Endodermal cell (in vitro differentiated cells): ENCODE results near the gene CERS6. TPM values are rescaled to one million over a fixed set of nuclear protein-coding genes. Genes with fewer than 3 reads are reported as not detected.

Experiments used
- DNase-seq: peaks from one replicate; pipeline ENCODE4 v3.0.0-alpha.2; 2017
- H3K27ac ChIP-seq: 2 replicates; pipeline ENCODE4 v1.5.1; 2013; ENCODE audit warnings: mild to moderate bottlenecking, low read depth, low read length, moderate library complexity
- H3K27me3 ChIP-seq: 2 replicates; pipeline ENCODE4 v1.6.1; 2013; ENCODE audit warnings: mild to moderate bottlenecking, low read length, moderate library complexity; ENCODE audit not compliant: insufficient read depth, control insufficient read depth, poor library complexity, severe bottlenecking
- H3K36me3 ChIP-seq: 2 replicates; pipeline ENCODE4 v1.7.0; 2013; ENCODE audit warnings: mild to moderate bottlenecking, low read length, moderate library complexity; ENCODE audit not compliant: control insufficient read depth, insufficient read depth
- H3K4me1 ChIP-seq: one replicate; pipeline ENCODE4 v1.7.0; 2013; ENCODE audit warnings: low read length; ENCODE audit not compliant: control insufficient read depth, insufficient read depth
- H3K4me3 ChIP-seq: 2 replicates; pipeline ENCODE4 v1.5.1; 2013; ENCODE audit warnings: mild to moderate bottlenecking, low read length, moderate library complexity
- H3K9ac ChIP-seq: 2 replicates; pipeline ENCODE4 v1.6.1; 2013; ENCODE audit warnings: mild to moderate bottlenecking, low read length, moderate library complexity; ENCODE audit not compliant: poor library complexity, severe bottlenecking; ENCODE audit errors: extremely low read depth
- H3K9me3 ChIP-seq: 2 replicates; pipeline ENCODE4 v1.6.1; 2013; ENCODE audit warnings: mild to moderate bottlenecking, low read length, moderate library complexity; ENCODE audit not compliant: control insufficient read depth
- H3K27ac Mint-ChIP-seq: 2 replicates; pipeline ENCODE4 v1.8.0; 2020; ENCODE audit warnings: mixed read lengths
- H3K27me3 Mint-ChIP-seq: 2 replicates; pipeline ENCODE4 v1.8.0; 2021; ENCODE audit warnings: mild to moderate bottlenecking, mixed read lengths; ENCODE audit not compliant: insufficient read depth
- H3K36me3 Mint-ChIP-seq: 2 replicates; pipeline ENCODE4 v1.8.0; 2020; ENCODE audit warnings: low read depth, mixed read lengths
- H3K4me1 Mint-ChIP-seq: 2 replicates; pipeline ENCODE4 v1.8.0; 2020; ENCODE audit warnings: mixed read lengths
- H3K4me3 Mint-ChIP-seq: 2 replicates; pipeline ENCODE4 v1.8.0; 2020; ENCODE audit warnings: mild to moderate bottlenecking, moderate library complexity, mixed read lengths
- H3K9me3 Mint-ChIP-seq: 2 replicates; pipeline ENCODE4 v1.8.0; 2020; ENCODE audit warnings: mild to moderate bottlenecking, mixed read lengths
- CTCF ChIP-seq: fragments of 200-600 bp; sonication (generic); conservative IDR thresholded peaks from 2 replicates; pipeline ENCODE4 v1.5.0; 2021; ENCODE audit warnings: antibody characterized with exemption, mild to moderate bottlenecking
- WGBS, 2 experiments: methylation state at CpG; one replicate each; pipeline versions ENCODE4 v1.1.5 to v1.1.7; 2013; ENCODE audit warnings: missing lambda C conversion rate in 2 of 2, mixed read lengths in 1 of 2; ENCODE audit not compliant: insufficient coverage in 1 of 2, insufficient read length in 1 of 2; 5-methylcytosine and 5-hydroxymethylcytosine counted together
- total RNA-seq, 2 donors: library from RNA; stranded (reverse); fragmentation: NEBNext Ultra II Directional in 1 of 2; extraction: Animal tissue kit (Norgen Biotek cat#: 25700) in 1 of 2; gene quantifications; 2 replicates in 1 of 2; 3 replicates in 1 of 2; pipeline ENCODE4 v1.2.1, GENCODE V29; 2021

Gene CERS6
- total RNA-seq, 2 donors from 2014 or later: 41.3 to 52.0 TPM

GRCh38 chr2:168772704-168773103, 316.6 kb downstream of the CERS6 start:
- Histone ChIP-seq H3K9me3 (peaks cover 20% of the 10 kb centered on the region), H3K27me3 (no peaks in the 10 kb centered on the region), H3K36me3 (peaks cover 34% of the 10 kb centered on the region), H3K4me1 (no peaks in the 10 kb centered on the region), H3K9ac (no peak overlapping the region), H3K27ac (no peak overlapping the region), H3K4me3 (no peak overlapping the region)
- Mint-ChIP-seq H3K9me3 (peaks cover 5% of the 10 kb centered on the region), H3K4me1 (peaks cover 10% of the 10 kb centered on the region), H3K36me3 (peaks cover 30% of the 10 kb centered on the region), H3K27me3 (no peaks in the 10 kb centered on the region), H3K27ac (no peak overlapping the region), H3K4me3 (no peak overlapping the region)
- WGBS, 2 experiments: 80 to 100% methylated on average over 1 of the region's 1 CpG
- TF ChIP-seq CTCF: no peak
- DNase-seq: no peak

GRCh38 chr2:168773128-168773527, 317.1 kb downstream of the CERS6 start:
- H3K4me3 ChIP-seq: no peak overlapping the region
- H3K36me3 ChIP-seq: peaks cover 34% of the 10 kb centered on the region
- no peaks in the 10 kb centered on the region for H3K27me3 ChIP-seq
- Mint-ChIP-seq H3K4me1 (peaks cover 10% of the 10 kb centered on the region), H3K4me3 (no peak overlapping the region), H3K9me3 (peaks cover 5% of the 10 kb centered on the region), H3K36me3 (peaks cover 26% of the 10 kb centered on the region), H3K27me3 (no peaks in the 10 kb centered on the region), H3K27ac (no peak overlapping the region)
- no peak overlapping the region for H3K27ac ChIP-seq
- WGBS, 2 experiments: 80 to 89% methylated on average over 2 of the region's 2 CpGs
- no peak for TF ChIP-seq CTCF
- DNase-seq: no peak
- H3K4me1 ChIP-seq: no peaks in the 10 kb centered on the region
- peaks cover 20% of the 10 kb centered on the region for H3K9me3 ChIP-seq
- no peak overlapping the region for H3K9ac ChIP-seq

GRCh38 chr2:168773719-168774521, 317.8 kb downstream of the CERS6 start:
- peaks cover 5% of the 10 kb centered on the region for H3K9me3 Mint-ChIP-seq
- peaks cover 32% of the 10 kb centered on the region for H3K36me3 ChIP-seq
- peaks cover 10% of the 10 kb centered on the region for H3K4me1 Mint-ChIP-seq
- peaks cover 20% of the 10 kb centered on the region for H3K9me3 ChIP-seq
- H3K4me3 ChIP-seq: no peak overlapping the region
- H3K36me3 Mint-ChIP-seq: peaks cover 22% of the 10 kb centered on the region
- peak; percentile 86 for DNase-seq
- peak; percentile 99 for TF ChIP-seq CTCF
- H3K4me3 Mint-ChIP-seq: no peak overlapping the region
- H3K27me3 Mint-ChIP-seq: no peaks in the 10 kb centered on the region
- no peaks in the 10 kb centered on the region for H3K4me1 ChIP-seq
- no peak overlapping the region for H3K27ac ChIP-seq
- no peak overlapping the region for H3K27ac Mint-ChIP-seq
- 72 to 84% methylated on average over 5 to 9 of the region's 9 CpGs for WGBS, 2 experiments
- H3K27me3 ChIP-seq: no peaks in the 10 kb centered on the region
- no peak overlapping the region for H3K9ac ChIP-seq
